Left ventricle myocardium inferior (tissue), 1 donor: ENCODE results near the gene A3GALT2. TPM values are rescaled to one million over a fixed set of nuclear protein-coding genes. Genes with fewer than 3 reads are reported as not detected.

Source experiments
- DNase-seq: peaks from one replicate; pipeline ENCODE4 v3.0.0-alpha.2; 2020
- H3K27ac ChIP-seq: fragments of 200-600 bp; replicated peaks from 2 replicates; pipeline ENCODE4 v1.8.0; 2021
- H3K27me3 ChIP-seq: fragments of 200-600 bp; 2 replicates; pipeline ENCODE4 v1.8.0; 2021; ENCODE audit warnings: low read depth
- H3K36me3 ChIP-seq: fragments of 200-600 bp; 2 replicates; pipeline ENCODE4 v1.8.0; 2021
- H3K4me1 ChIP-seq: fragments of 200-600 bp; 2 replicates; pipeline ENCODE4 v1.8.0; 2021
- H3K4me3 ChIP-seq: fragments of 200-600 bp; 2 replicates; pipeline ENCODE4 v1.8.0; 2021; ENCODE audit warnings: mild to moderate bottlenecking, moderate library complexity
- H3K9me3 ChIP-seq: fragments of 200-600 bp; replicated peaks from 2 replicates; pipeline ENCODE4 v1.8.0; 2021
- CTCF ChIP-seq: fragments of 200-600 bp; IDR thresholded peaks from 2 replicates; pipeline ENCODE4 v1.8.0; 2021; ENCODE audit warnings: antibody characterized with exemption, mild to moderate bottlenecking, borderline replicate concordance
- intact Hi-C: fragments of 100-400 bp; cut with micrococcal nuclease; formaldehyde crosslinking; loops from one replicate; pipeline ENCODE4 v1.11.0; 2022
- total RNA-seq: library from RNA; stranded (reverse); fragmentation: NEBNext Ultra II Directional; extraction: Animal tissue kit (Norgen Biotek cat#: 25700); gene quantifications from one replicate; pipeline ENCODE4 v1.2.1, GENCODE V29; 2021
- donor health status: DM: no; HTN: yes; CAD: no; lungs with severe emphysema.

A3GALT2 gene
- total RNA-seq, 1 donor from 2014 or later, result not detected

DNA sequence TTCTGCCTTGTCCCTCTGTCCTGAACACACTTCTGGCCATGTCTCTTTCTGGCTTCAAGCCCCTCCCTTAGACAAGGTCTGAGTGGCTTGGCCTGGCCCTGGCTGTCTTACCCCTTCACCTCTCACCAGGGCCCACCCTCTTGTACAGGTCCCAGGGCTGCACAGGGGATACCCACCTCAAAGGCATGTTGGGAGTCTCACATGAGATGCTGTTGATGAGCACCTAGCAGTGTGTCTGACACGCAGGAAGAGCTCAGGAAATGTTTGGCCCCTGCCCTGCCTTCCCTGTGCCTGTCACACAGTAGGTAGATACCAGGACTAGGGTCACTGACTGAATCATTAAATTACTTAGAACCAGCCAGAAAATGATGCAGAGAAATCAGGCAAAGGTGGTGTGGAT is 48.0 kb downstream of the A3GALT2 start:
- H3K4me1 ChIP-seq, result peaks cover 68% of the 10 kb centered on the region
- H3K4me3 ChIP-seq, result no peak overlapping the region
- DNase-seq, result no peak
- intact Hi-C loops, result loop anchor here (10.0 kb wide), 1 partner anchor 48 kb away; no protein-coding TSS in a partner anchor
- peak overlapping the region; percentile 19 for H3K27ac ChIP-seq
- no peaks in the 10 kb centered on the region for H3K9me3 ChIP-seq
- H3K36me3 ChIP-seq, result peaks cover 21% of the 10 kb centered on the region
- TF ChIP-seq CTCF, result no peak
- no peaks in the 10 kb centered on the region for H3K27me3 ChIP-seq

DNA sequence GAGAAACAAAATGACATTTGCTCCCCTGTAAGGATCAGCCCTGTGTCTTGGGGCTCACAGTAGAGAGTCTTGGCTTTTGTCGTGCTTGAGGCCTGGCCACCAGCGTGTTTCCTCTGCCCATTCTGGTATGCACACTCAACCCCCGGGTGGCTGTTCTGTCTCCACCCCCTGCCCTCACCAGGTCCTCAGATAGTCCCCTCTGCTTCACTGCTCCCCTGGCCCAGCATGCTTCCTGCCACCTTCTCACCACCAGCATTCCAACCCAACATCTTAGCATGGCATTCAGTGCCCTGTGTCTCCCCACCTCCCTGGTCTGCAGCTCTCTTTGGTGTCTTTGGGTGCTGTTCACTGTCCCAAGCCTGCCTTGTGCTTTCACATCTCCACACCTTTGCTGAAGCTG is 48.4 kb downstream of the A3GALT2 start:
- intact Hi-C loops, result loop anchor here (10.0 kb wide), 1 partner anchor 48 kb away; no protein-coding TSS in a partner anchor
- H3K27ac ChIP-seq, result peak overlapping the region; percentile 19

GRCh38 chr1:33271666-33272505 is 49.0 kb downstream of the A3GALT2 start:
- intact Hi-C loops, result loop anchor here (10.0 kb wide), 1 partner anchor 47 kb away; no protein-coding TSS in a partner anchor
- H3K27me3 ChIP-seq, result no peaks in the 10 kb centered on the region
- peaks cover 11% of the 10 kb centered on the region for H3K36me3 ChIP-seq
- peaks cover 70% of the 10 kb centered on the region for H3K4me1 ChIP-seq
- H3K9me3 ChIP-seq, result no peaks in the 10 kb centered on the region
- no peak for TF ChIP-seq CTCF
- H3K27ac ChIP-seq, result no peak overlapping the region
- no peak overlapping the region for H3K4me3 ChIP-seq
- DNase-seq, result no peak

More for the DNA sequence above, 48.4 kb downstream of the A3GALT2 start:
- H3K36me3 ChIP-seq, result peaks cover 17% of the 10 kb centered on the region
- H3K9me3 ChIP-seq, result no peaks in the 10 kb centered on the region
- H3K4me3 ChIP-seq, result no peak overlapping the region
- H3K4me1 ChIP-seq, result peaks cover 73% of the 10 kb centered on the region
- DNase-seq, result no peak
- H3K27me3 ChIP-seq, result no peaks in the 10 kb centered on the region
- TF ChIP-seq CTCF, result no peak

DNA sequence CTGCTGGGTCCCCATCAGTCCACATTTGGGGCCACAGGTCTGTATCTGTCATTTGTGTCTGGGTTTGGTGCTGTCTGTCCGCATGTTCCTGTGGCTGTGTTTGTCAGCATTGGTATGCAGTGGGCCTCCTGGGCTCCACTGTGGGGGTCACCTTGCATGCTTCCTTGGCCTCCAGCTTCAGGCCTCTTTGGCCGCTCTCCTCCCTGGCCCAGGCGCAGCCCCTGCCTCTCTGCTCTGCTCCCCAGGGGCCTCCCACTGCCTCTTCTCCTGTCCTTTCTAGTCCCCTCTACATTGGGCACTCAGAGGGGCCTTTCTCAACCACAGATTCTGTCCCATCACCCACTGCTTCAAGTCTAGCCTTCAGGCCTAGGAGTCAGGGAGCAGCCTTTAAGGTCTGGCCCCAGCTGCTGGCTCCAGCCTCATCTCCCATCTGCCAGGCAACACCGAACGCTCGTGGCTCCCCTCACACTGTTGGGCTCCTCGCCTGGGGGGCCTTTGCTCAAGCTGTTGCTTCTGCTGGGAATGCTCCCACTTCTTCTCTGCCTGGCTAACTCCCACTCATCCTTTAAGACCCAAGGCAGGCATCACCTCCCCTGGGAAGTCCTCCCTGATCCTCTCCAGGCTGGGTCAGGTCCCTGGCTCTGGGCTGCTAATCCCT is 50.0 kb downstream of the A3GALT2 start:
- Histone ChIP-seq H3K4me1 (peaks cover 80% of the 10 kb centered on the region), H3K4me3 (no peak overlapping the region), H3K9me3 (no peaks in the 10 kb centered on the region), H3K36me3 (peaks cover 6% of the 10 kb centered on the region), H3K27me3 (no peaks in the 10 kb centered on the region), H3K27ac (peak overlapping the region; percentile 18)
- intact Hi-C loops, result loop anchor here (10.0 kb wide), 1 partner anchor 46 kb away; no protein-coding TSS in a partner anchor
- DNase-seq, result no peak
- TF ChIP-seq CTCF, result no peak

DNA sequence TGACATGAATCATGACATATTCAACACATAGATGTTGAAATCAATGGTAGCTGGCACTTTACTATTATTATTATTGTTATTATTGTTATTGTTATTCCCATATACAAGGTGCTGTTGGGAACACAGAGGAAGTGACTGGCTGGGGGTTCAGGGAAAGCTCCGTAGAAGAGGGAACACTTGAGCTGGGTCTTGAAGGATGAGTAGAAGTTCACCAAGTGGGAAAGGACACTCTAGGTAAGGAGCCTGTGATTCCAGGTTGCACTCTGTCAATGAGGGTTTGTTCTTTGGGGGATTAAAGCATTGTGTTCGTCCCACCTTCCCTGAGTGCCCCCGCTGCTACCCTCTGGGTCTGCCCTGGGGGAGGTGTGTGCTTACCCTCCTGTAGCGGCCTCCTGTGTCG is 50.5 kb downstream of the A3GALT2 start:
- TF ChIP-seq CTCF, result no peak
- DNase-seq, result no peak
- Histone ChIP-seq H3K27me3 (no peaks in the 10 kb centered on the region), H3K9me3 (no peaks in the 10 kb centered on the region), H3K4me3 (no peak overlapping the region), H3K36me3 (peaks cover 4% of the 10 kb centered on the region), H3K4me1 (peaks cover 86% of the 10 kb centered on the region), H3K27ac (peak overlapping the region; percentile 18)
- intact Hi-C loops, result loop anchor here (10.0 kb wide), 1 partner anchor 46 kb away; no protein-coding TSS in a partner anchor
